OCI-LY1 (cell line): ENCODE results near the gene METTL26.

ENCODE experiments used
- H2AFZ ChIP-seq: fragments of 200-600 bp; sonication (generic), shearing (Covaris generic); 2 replicates; pipeline ENCODE4 v1.6.0; 2014; ENCODE audit warnings: antibody characterized with exemption, mild to moderate bottlenecking, low read length
- H3F3A ChIP-seq: fragments of 200-600 bp; sonication (generic), shearing (Covaris generic); 2 replicates; pipeline ENCODE4 v1.6.0; 2014; ENCODE audit warnings: mild to moderate bottlenecking, antibody characterized with exemption, low read length, moderate library complexity; ENCODE audit not compliant: insufficient read depth
- H3K27ac ChIP-seq: fragments of 200-600 bp; sonication (generic); 2 replicates; pipeline ENCODE4 v1.5.1; 2014; ENCODE audit warnings: low read length, mixed run types, mild to moderate bottlenecking, low read depth; ENCODE audit not compliant: poor library complexity, severe bottlenecking
- H3K27me3 ChIP-seq: fragments of 200-600 bp; sonication (generic); 2 replicates; pipeline ENCODE4 v1.6.0; 2014; ENCODE audit warnings: antibody characterized with exemption, mild to moderate bottlenecking, low read length, moderate library complexity; ENCODE audit not compliant: insufficient read depth
- H3K36me3 ChIP-seq: fragments of 200-600 bp; sonication (generic); 2 replicates; pipeline ENCODE4 v1.6.1; 2014; ENCODE audit warnings: mild to moderate bottlenecking, antibody characterized with exemption, low read length, moderate library complexity, mixed read lengths; ENCODE audit not compliant: insufficient read depth
- H3K4me1 ChIP-seq: fragments of 200-600 bp; sonication (generic); 2 replicates; pipeline ENCODE4 v1.5.1; 2014; ENCODE audit warnings: mild to moderate bottlenecking, low read length, moderate library complexity; ENCODE audit not compliant: insufficient read depth, severe bottlenecking
- H3K4me2 ChIP-seq: fragments of 200-600 bp; sonication (generic), shearing (Covaris generic); 2 replicates; pipeline ENCODE4 v1.6.1; 2014; ENCODE audit warnings: low read length
- H3K4me3 ChIP-seq: fragments of 200-600 bp; sonication (generic); 2 replicates; pipeline ENCODE4 v1.5.1; 2014; ENCODE audit warnings: low read length, low read depth, mild to moderate bottlenecking, mixed read lengths; ENCODE audit not compliant: poor library complexity, severe bottlenecking
- H3K79me2 ChIP-seq: fragments of 200-600 bp; shearing (Covaris generic); 2 replicates; pipeline ENCODE4 v1.6.1; 2016; ENCODE audit warnings: mixed run types, low read length, mixed read lengths; ENCODE audit not compliant: insufficient read depth
- H3K9ac ChIP-seq: fragments of 200-600 bp; sonication (generic), shearing (Covaris generic); 2 replicates; pipeline ENCODE4 v1.6.1; 2014; ENCODE audit warnings: mild to moderate bottlenecking, low read length, mixed read lengths
- H3K9me2 ChIP-seq: fragments of 200-600 bp; sonication (generic), shearing (Covaris generic); 2 replicates; pipeline ENCODE4 v1.6.1; 2014; ENCODE audit warnings: low read depth, mild to moderate bottlenecking, low read length, mixed read lengths
- H3K9me3 ChIP-seq: fragments of 200-600 bp; shearing (Covaris generic); 2 replicates; pipeline ENCODE4 v1.6.1; 2014; ENCODE audit warnings: low read length, mixed read lengths
- H4K20me1 ChIP-seq: fragments of 200-600 bp; sonication (generic), shearing (Covaris generic); 2 replicates; pipeline ENCODE4 v1.6.0; 2016; ENCODE audit warnings: mild to moderate bottlenecking, low read length; ENCODE audit not compliant: insufficient read depth
- CTCF ChIP-seq: fragments of 200-600 bp; sonication (generic), shearing (Covaris generic); IDR thresholded peaks from 2 replicates; pipeline ENCODE4 v1.5.1; 2017; ENCODE audit warnings: mild to moderate bottlenecking, antibody characterized with exemption, low read length, moderate library complexity, mixed read lengths
- EZH2 ChIP-seq: fragments of 200-600 bp; sonication (generic), shearing (Covaris generic); IDR thresholded peaks from 2 replicates; pipeline ENCODE4 v1.8.0; 2017; ENCODE audit warnings: borderline replicate concordance, mixed run types, mild to moderate bottlenecking, antibody characterized with exemption, low read length, moderate library complexity, mixed read lengths

The METTL26 gene

GRCh38 chr16:625977-626765, 9.9 kb downstream of the METTL26 start:
- H4K20me1 ChIP-seq, result no peaks in the 10 kb centered on the region
- no peak overlapping the region for H3K27ac ChIP-seq
- no peak overlapping the region for H3K4me2 ChIP-seq
- H3K4me3 ChIP-seq, result no peak overlapping the region
- H3K9me3 ChIP-seq, result no peaks in the 10 kb centered on the region
- no peaks in the 10 kb centered on the region; the same call in 1 of the 2 replicates for H3K27me3 ChIP-seq
- H3F3A ChIP-seq, result no peaks in the 10 kb centered on the region
- H2AFZ ChIP-seq, result no peak overlapping the region
- TF ChIP-seq CTCF (no peak), EZH2 (no peak)
- H3K79me2 ChIP-seq, result no peaks in the 10 kb centered on the region
- H3K9ac ChIP-seq, result no peak overlapping the region
- no peaks in the 10 kb centered on the region for H3K36me3 ChIP-seq
- peaks cover 9% of the 10 kb centered on the region for H3K4me1 ChIP-seq
- no peaks in the 10 kb centered on the region for H3K9me2 ChIP-seq

- TF ChIP-seq EZH2 (no peak), CTCF (no peak)
- H3F3A ChIP-seq, result no peaks in the 10 kb centered on the region
- H3K4me2 ChIP-seq, result no peak overlapping the region
- no peak overlapping the region for H2AFZ ChIP-seq
- H3K79me2 ChIP-seq, result no peaks in the 10 kb centered on the region
- no peaks in the 10 kb centered on the region for H3K9me3 ChIP-seq
- H3K9me2 ChIP-seq, result no peaks in the 10 kb centered on the region
- no peaks in the 10 kb centered on the region for H3K36me3 ChIP-seq
- H4K20me1 ChIP-seq, result no peaks in the 10 kb centered on the region
- H3K4me1 ChIP-seq, result peaks cover 14% of the 10 kb centered on the region
- H3K4me3 ChIP-seq, result no peak overlapping the region
- H3K9ac ChIP-seq, result no peak overlapping the region
- H3K27ac ChIP-seq, result no peak overlapping the region
- no peaks in the 10 kb centered on the region for H3K27me3 ChIP-seq
Measured at GRCh38 chr16:625117-625976, 10.8 kb downstream of the METTL26 start.

GRCh38 chr16:624526-625070, 11.5 kb downstream of the METTL26 start:
- no peaks in the 10 kb centered on the region for H3K36me3 ChIP-seq
- no peaks in the 10 kb centered on the region for H4K20me1 ChIP-seq
- H2AFZ ChIP-seq, result no peak overlapping the region
- no peaks in the 10 kb centered on the region for H3K79me2 ChIP-seq
- H3K27me3 ChIP-seq, result no peaks in the 10 kb centered on the region
- no peaks in the 10 kb centered on the region for H3K9me2 ChIP-seq
- H3K4me3 ChIP-seq, result no peak overlapping the region
- no peaks in the 10 kb centered on the region for H3K9me3 ChIP-seq
- H3K4me2 ChIP-seq, result no peak overlapping the region
- H3K27ac ChIP-seq, result no peak overlapping the region
- TF ChIP-seq EZH2 (no peak), CTCF (no peak)
- H3K4me1 ChIP-seq, result peaks cover 14% of the 10 kb centered on the region
- no peak overlapping the region for H3K9ac ChIP-seq
- H3F3A ChIP-seq, result no peaks in the 10 kb centered on the region
